ENCODE data around the gene PKN3.
A peak's percentile ranks its signal among the peaks of the same experiment; 100 is the strongest.
"Not testable (repeated sequence)": the region's sequence is repeated elsewhere in the genome, so short reads cannot be mapped to it uniquely, and the experiment has no call there.

PKN3 gene

DNA sequence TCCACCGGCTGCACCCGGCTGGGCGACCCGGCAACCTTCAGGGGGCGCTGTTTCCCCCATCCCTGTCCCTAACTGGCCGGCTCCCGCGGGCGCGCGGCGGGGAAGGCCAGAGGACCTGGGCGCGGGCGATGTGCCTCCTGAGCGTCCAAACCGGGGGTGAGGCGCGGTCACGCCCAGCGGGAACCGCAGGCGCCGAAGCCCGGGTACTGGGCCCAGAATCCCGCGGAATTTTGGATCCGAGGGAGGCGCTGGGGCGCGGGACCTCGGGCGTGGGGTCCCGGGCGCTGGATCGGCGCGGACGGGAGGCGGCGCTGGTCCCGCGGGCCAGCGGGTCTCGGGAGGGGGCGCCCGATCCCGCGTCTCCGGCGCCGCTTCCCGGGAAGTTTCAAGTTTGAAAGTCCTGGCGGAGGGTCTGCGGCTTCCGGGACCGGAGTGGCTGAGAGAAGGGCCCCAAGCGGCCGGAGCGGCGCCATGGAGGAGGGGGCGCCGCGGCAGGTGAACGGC lies at the start of gene PKN3:
Gene PKN3 (plus strand): TSS at position 59 of the 504 bp plus-strand sequence. CDS start 413 bp downstream, at position 472.
- no peaks in the 10 kb centered on the region for H3K27me3 ChIP-seq (ENCODE audit: control insufficient read depth in 1 of 2, insufficient read depth in 2 of 2, low read length in 2 of 2)
- H3K36me3 ChIP-seq (ENCODE audit: control insufficient read depth in 1 of 2, insufficient read depth in 2 of 2, low read length in 2 of 2) = peaks cover under 1 to 4% of the 10 kb centered on the region in 2 donors
- H3K27ac ChIP-seq (ENCODE audit: low read depth, low read length) = peak within 1 kb of the TSS; percentile 56
- peak within 1 kb of the TSS; percentile 75 to 79 for H3K4me3 ChIP-seq (ENCODE audit: low read depth in 1 of 2, low read length in 2 of 2)
- peaks cover 5% of the 10 kb centered on the region in 2 donors for H3K4me1 ChIP-seq (ENCODE audit: control insufficient read depth in 1 of 2, insufficient read depth in 2 of 2, low read length in 2 of 2)
- peak within 1 kb of the TSS; percentile 54 to 63 for H3K9ac ChIP-seq (ENCODE audit: low read depth in 1 of 2, low read length in 2 of 2)
- no peaks in the 10 kb centered on the region for H3K9me3 ChIP-seq (ENCODE audit: control insufficient read depth in 1 of 2, low read length in 2 of 2)

DNA sequence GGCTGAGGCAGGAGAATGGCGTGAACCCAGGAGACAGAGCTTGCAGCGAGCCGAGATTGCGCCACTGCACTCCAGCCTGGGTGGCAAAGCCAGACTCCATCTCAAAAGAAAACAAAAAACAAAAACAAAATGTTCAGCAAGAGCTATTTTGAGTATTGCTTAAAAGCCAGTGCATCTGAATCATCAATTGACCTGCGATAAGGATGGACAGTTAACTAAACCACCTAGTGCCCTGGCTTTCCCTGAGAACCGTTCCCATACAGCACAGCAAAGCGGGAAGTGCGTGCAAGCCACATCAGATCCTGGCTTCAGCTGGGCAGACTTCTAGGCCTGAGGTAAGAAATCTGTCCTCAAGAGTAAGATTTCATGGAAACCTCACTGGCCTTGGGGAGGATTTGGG lies 48.4 kb upstream of the PKN3 start:
- H3K9ac ChIP-seq (ENCODE audit: low read depth in 1 of 2, low read length in 2 of 2) = no peak overlapping the region

DNA sequence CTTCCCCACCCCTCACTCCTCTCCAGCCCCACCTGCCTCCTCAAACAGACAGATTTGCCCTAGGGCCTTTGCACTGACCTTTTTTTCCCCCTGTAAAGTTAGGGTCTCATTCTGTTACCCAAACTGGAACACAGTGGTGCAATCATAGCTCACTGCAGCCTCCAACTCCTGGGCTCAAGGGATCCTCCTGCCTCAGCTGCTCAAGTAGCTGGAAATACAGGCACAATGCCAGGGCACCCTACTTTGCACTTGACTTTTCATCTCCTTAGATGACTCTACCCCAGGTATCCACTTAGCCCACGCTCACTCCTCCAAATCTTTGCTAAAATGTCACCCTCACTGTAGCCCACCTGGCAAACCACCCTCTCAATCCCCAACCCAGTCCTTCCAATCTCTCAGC lies 47.8 kb upstream of the PKN3 start:
- Histone ChIP-seq H3K9ac (ENCODE audit: low read depth in 1 of 2, low read length in 2 of 2) (no peak overlapping the region), H3K4me1 (ENCODE audit: control insufficient read depth in 1 of 2, insufficient read depth in 2 of 2, low read length in 2 of 2) (no peaks in the 10 kb centered on the region), H3K27ac (ENCODE audit: low read depth, low read length) (no peak overlapping the region), H3K36me3 (ENCODE audit: control insufficient read depth in 1 of 2, insufficient read depth in 2 of 2, low read length in 2 of 2) (no peaks in the 10 kb centered on the region), H3K9me3 (ENCODE audit: control insufficient read depth in 1 of 2, low read length in 2 of 2) (no peaks in the 10 kb centered on the region), H3K27me3 (ENCODE audit: control insufficient read depth in 1 of 2, insufficient read depth in 2 of 2, low read length in 2 of 2) (no peaks in the 10 kb centered on the region), H3K4me3 (ENCODE audit: low read depth in 1 of 2, low read length in 2 of 2) (no peak overlapping the region)

More for the DNA sequence above, 48.4 kb upstream of the PKN3 start:
- Histone ChIP-seq H3K4me1 (ENCODE audit: control insufficient read depth in 1 of 2, insufficient read depth in 2 of 2, low read length in 2 of 2) (no peaks in the 10 kb centered on the region), H3K9me3 (ENCODE audit: control insufficient read depth in 1 of 2, low read length in 2 of 2) (no peaks in the 10 kb centered on the region), H3K27ac (ENCODE audit: low read depth, low read length) (no peak overlapping the region), H3K27me3 (ENCODE audit: control insufficient read depth in 1 of 2, insufficient read depth in 2 of 2, low read length in 2 of 2) (no peaks in the 10 kb centered on the region), H3K36me3 (ENCODE audit: control insufficient read depth in 1 of 2, insufficient read depth in 2 of 2, low read length in 2 of 2) (no peaks in the 10 kb centered on the region), H3K4me3 (ENCODE audit: low read depth in 1 of 2, low read length in 2 of 2) (no peak overlapping the region)

DNA sequence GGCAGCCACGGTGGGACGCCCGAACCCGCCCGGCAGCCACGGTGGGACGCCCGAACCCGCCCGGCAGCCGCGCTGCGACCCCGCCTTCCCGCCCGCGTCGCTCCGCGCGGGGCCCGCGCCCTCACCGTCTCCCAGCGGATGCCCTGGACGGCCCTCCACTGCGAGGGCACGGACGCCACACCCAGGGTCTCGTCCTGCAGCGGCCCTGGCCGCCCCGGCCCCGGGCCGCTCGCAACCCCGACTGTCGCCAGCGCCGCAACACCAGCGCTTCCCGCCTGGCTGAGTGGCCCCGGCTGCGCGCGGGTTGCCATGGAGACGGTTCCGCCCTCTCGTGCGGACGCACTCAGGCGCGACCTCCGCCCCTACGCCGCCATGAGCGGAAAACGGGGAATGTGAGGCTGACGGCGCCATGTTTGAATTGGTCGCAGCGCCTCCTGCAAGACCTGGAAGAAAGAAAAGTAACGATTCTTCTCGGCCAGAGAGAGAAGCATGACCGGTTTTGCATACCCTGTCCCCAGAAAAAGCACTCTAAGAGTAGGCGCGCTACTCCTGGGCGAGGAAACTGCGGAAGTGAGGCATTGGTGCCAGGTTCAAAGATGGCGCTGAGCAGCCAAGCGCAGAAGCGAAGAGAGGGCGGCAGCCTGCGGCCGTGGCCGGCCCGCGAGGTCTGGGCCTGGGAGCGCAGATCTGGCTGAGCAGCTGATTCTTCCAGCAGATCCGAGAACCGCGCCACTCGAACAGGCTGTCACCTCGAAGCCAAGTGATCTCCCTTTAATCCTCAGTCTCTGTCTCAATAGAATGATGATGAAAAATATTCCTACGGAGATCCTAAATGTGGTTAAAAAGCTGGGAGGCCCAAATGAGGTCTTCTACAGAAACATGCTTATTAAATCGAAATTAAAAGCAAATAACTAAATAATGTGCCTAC lies 45.6 kb upstream of the PKN3 start, which contains the start of gene DYNC2I2:
Gene DYNC2I2 (minus strand): TSS at position 432 of the 928 bp plus-strand sequence. CDS start 121 bp downstream, at position 311.
- Histone ChIP-seq H3K36me3 (ENCODE audit: control insufficient read depth in 1 of 2, insufficient read depth in 2 of 2, low read length in 2 of 2) (no peaks in the 10 kb centered on the region), H3K27ac (ENCODE audit: low read depth, low read length) (peak within 1 kb of the TSS; percentile 99), H3K4me1 (ENCODE audit: control insufficient read depth in 1 of 2, insufficient read depth in 2 of 2, low read length in 2 of 2) (no peaks in the 10 kb centered on the region), H3K4me3 (ENCODE audit: low read depth in 1 of 2, low read length in 2 of 2) (peak within 1 kb of the TSS; percentile 84 to 85), H3K27me3 (ENCODE audit: control insufficient read depth in 1 of 2, insufficient read depth in 2 of 2, low read length in 2 of 2) (no peaks in the 10 kb centered on the region), H3K9me3 (ENCODE audit: control insufficient read depth in 1 of 2, low read length in 2 of 2) (no peaks in the 10 kb centered on the region), H3K9ac (ENCODE audit: low read depth in 1 of 2, low read length in 2 of 2) (peak within 1 kb of the TSS; percentile 95 to 96)

DNA sequence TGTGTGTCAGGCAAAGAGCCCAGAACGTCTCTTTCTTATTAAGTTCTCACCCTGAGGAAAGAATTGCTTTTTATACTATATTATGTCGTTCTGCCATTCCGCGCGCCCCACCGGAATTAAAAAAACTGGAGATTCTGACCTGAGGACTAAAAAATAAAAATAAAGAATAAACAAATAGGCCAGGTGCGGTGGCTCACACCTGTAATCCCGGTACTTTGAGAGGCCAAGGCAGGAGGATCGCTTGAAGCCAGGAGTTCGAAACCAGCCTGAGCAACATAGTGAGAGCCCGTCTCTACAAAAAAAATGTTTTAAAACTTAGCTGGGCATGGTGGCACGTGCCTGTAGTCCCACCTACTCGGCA lies 45.0 kb upstream of the PKN3 start:
- H3K27ac ChIP-seq (ENCODE audit: low read depth, low read length) = peak overlapping the region; percentile 99
- H3K36me3 ChIP-seq (ENCODE audit: control insufficient read depth in 1 of 2, insufficient read depth in 2 of 2, low read length in 2 of 2) = no peaks in the 10 kb centered on the region
- H3K9ac ChIP-seq (ENCODE audit: low read depth in 1 of 2, low read length in 2 of 2) = peak overlapping the region; percentile 95 to 96
- no peaks in the 10 kb centered on the region for H3K9me3 ChIP-seq (ENCODE audit: control insufficient read depth in 1 of 2, low read length in 2 of 2)
- H3K4me1 ChIP-seq (ENCODE audit: control insufficient read depth in 1 of 2, insufficient read depth in 2 of 2, low read length in 2 of 2) = no peaks in the 10 kb centered on the region
- peak overlapping the region; percentile 84 to 85 for H3K4me3 ChIP-seq (ENCODE audit: low read depth in 1 of 2, low read length in 2 of 2)
- no peaks in the 10 kb centered on the region for H3K27me3 ChIP-seq (ENCODE audit: control insufficient read depth in 1 of 2, insufficient read depth in 2 of 2, low read length in 2 of 2)

DNA sequence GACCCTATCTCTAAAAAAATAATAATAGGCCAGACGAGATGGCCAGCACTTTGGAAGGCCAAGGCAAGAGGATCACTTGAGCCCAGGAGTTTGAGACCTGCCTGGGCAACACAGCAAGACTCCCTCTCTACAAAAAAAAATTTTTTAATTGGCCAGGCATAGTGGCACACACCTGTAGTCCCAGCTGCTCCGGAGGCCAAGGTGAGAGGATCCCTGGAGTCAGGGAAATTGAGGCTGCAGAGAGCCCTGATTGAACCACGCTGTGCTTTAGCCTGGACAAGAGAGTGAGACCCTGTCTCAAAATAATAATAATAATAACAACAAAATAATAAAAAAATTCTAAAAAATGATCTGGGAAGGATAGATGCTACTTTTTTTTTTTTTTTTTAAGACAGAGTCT lies 44.5 kb upstream of the PKN3 start:
- H3K9me3 ChIP-seq (ENCODE audit: control insufficient read depth in 1 of 2, low read length in 2 of 2) = no peaks in the 10 kb centered on the region
- no peaks in the 10 kb centered on the region for H3K36me3 ChIP-seq (ENCODE audit: control insufficient read depth in 1 of 2, insufficient read depth in 2 of 2, low read length in 2 of 2)
- H3K4me3 ChIP-seq (ENCODE audit: low read depth in 1 of 2, low read length in 2 of 2) = no peak overlapping the region
- H3K27me3 ChIP-seq (ENCODE audit: control insufficient read depth in 1 of 2, insufficient read depth in 2 of 2, low read length in 2 of 2) = no peaks in the 10 kb centered on the region
- no peak overlapping the region for H3K9ac ChIP-seq (ENCODE audit: low read depth in 1 of 2, low read length in 2 of 2)
- H3K4me1 ChIP-seq (ENCODE audit: control insufficient read depth in 1 of 2, insufficient read depth in 2 of 2, low read length in 2 of 2) = no peaks in the 10 kb centered on the region
- no peak overlapping the region for H3K27ac ChIP-seq (ENCODE audit: low read depth, low read length)

DNA sequence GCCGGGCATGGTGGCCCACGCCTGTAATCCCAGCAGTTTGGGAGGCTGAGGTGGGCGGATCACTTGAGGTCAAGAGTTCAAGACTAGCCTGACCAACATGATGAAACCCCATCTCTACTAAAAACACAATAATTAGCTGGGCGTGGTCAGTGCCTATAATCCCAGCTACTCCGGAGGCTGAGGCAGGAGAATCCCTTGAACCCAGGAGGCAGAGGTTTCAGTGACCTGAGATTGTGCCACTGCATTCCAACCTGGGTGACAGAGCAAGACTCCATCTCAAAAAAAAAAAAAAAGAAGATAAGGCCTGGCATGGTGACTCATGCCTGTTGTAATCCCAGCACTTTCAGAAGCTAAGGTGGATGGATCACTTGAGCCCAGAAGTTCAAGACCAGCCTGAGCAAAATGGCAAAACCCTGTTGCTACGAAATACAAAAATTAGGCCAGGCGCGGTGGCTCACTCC lies 35.8 kb upstream of the PKN3 start:
- not testable (repeated sequence) for H3K27ac ChIP-seq (ENCODE audit: low read depth, low read length); H3K4me3 ChIP-seq (ENCODE audit: low read depth in 1 of 2, low read length in 2 of 2); H3K36me3 ChIP-seq (ENCODE audit: control insufficient read depth in 1 of 2, insufficient read depth in 2 of 2, low read length in 2 of 2); H3K9me3 ChIP-seq (ENCODE audit: control insufficient read depth in 1 of 2, low read length in 2 of 2); H3K9ac ChIP-seq (ENCODE audit: low read depth in 1 of 2, low read length in 2 of 2); H3K27me3 ChIP-seq (ENCODE audit: control insufficient read depth in 1 of 2, insufficient read depth in 2 of 2, low read length in 2 of 2); H3K4me1 ChIP-seq (ENCODE audit: control insufficient read depth in 1 of 2, insufficient read depth in 2 of 2, low read length in 2 of 2)

DNA sequence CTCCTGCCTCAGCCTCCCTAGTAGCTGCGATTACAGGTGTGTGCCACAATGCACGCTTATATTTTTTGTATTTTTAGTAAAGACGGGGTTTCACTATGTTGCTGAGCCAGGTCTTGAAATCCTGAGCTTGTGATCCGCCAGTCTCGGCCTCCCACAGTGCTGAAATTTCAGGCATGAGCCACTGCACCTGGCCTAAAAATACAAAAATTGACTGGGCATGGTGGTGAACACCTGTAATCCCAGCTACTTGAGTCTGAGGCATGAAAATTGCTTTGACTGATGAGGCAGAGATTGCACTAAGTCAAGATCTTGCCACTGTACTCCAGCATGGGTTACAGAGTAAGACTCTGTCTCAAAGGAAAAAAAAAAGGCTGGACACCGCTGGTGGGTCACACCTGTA lies 32.5 kb upstream of the PKN3 start:
- no peaks in the 10 kb centered on the region for H3K9me3 ChIP-seq (ENCODE audit: control insufficient read depth in 1 of 2, low read length in 2 of 2)
- no peak overlapping the region for H3K4me3 ChIP-seq (ENCODE audit: low read depth in 1 of 2, low read length in 2 of 2)

DNA sequence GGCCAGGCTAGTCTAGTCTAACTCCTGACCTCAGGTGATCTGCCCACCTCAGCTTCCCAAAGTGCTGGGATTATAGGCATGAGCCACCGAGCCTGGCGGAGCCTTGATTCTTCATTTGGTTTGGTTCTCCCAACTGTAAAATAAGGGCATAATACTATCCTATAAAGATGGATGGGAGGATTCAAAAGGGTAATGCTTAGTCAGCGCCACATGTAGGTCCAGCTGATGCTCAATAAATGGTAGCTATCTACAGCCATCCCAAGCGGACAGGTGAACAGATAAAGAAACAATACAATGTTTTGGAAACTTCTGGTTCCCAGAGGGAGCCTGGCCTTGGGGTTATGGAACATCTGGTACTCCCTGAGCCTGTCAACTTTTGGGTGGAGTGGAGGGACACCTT lies 26.9 kb upstream of the PKN3 start:
- Histone ChIP-seq H3K4me1 (ENCODE audit: control insufficient read depth in 1 of 2, insufficient read depth in 2 of 2, low read length in 2 of 2) (peaks cover 0 to 3% of the 10 kb centered on the region in 2 donors), H3K27me3 (ENCODE audit: control insufficient read depth in 1 of 2, insufficient read depth in 2 of 2, low read length in 2 of 2) (no peaks in the 10 kb centered on the region), H3K36me3 (ENCODE audit: control insufficient read depth in 1 of 2, insufficient read depth in 2 of 2, low read length in 2 of 2) (no peaks in the 10 kb centered on the region), H3K4me3 (ENCODE audit: low read depth in 1 of 2, low read length in 2 of 2) (no peak overlapping the region), H3K9ac (ENCODE audit: low read depth in 1 of 2, low read length in 2 of 2) (no peak overlapping the region), H3K9me3 (ENCODE audit: control insufficient read depth in 1 of 2, low read length in 2 of 2) (no peaks in the 10 kb centered on the region), H3K27ac (ENCODE audit: low read depth, low read length) (no peak overlapping the region)

More for the DNA sequence above, 32.5 kb upstream of the PKN3 start:
- Histone ChIP-seq H3K36me3 (ENCODE audit: control insufficient read depth in 1 of 2, insufficient read depth in 2 of 2, low read length in 2 of 2) (no peaks in the 10 kb centered on the region), H3K4me1 (ENCODE audit: control insufficient read depth in 1 of 2, insufficient read depth in 2 of 2, low read length in 2 of 2) (no peaks in the 10 kb centered on the region), H3K9ac (ENCODE audit: low read depth in 1 of 2, low read length in 2 of 2) (no peak overlapping the region), H3K27me3 (ENCODE audit: control insufficient read depth in 1 of 2, insufficient read depth in 2 of 2, low read length in 2 of 2) (no peaks in the 10 kb centered on the region), H3K27ac (ENCODE audit: low read depth, low read length) (no peak overlapping the region)

DNA sequence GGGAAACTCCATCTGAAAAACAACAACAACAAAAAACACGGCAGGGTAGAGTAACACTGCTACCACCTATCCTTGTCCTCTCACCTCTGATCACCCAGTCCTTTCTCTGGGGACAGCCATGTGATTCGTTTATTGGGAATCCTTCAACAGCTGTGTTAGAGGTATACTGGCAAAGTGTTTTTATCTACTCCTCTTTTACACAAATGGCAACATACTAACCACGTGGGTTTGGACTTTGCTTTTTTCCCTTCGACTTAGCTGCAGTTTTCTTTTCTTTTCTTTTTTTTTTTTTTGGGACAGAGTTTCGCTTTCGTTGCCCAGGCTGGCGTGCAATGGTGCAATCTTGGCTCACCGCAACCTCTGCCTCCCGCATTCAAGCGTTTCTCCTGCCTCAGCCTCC lies 24.5 kb upstream of the PKN3 start:
- Histone ChIP-seq H3K27ac (ENCODE audit: low read depth, low read length) (no peak overlapping the region), H3K9me3 (ENCODE audit: control insufficient read depth in 1 of 2, low read length in 2 of 2) (no peaks in the 10 kb centered on the region), H3K36me3 (ENCODE audit: control insufficient read depth in 1 of 2, insufficient read depth in 2 of 2, low read length in 2 of 2) (no peaks in the 10 kb centered on the region), H3K4me1 (ENCODE audit: control insufficient read depth in 1 of 2, insufficient read depth in 2 of 2, low read length in 2 of 2) (peaks cover 0 to 3% of the 10 kb centered on the region in 2 donors), H3K4me3 (ENCODE audit: low read depth in 1 of 2, low read length in 2 of 2) (peak overlapping the region in 1 of 2 donors; percentile 59), H3K27me3 (ENCODE audit: control insufficient read depth in 1 of 2, insufficient read depth in 2 of 2, low read length in 2 of 2) (no peaks in the 10 kb centered on the region), H3K9ac (ENCODE audit: low read depth in 1 of 2, low read length in 2 of 2) (no peak overlapping the region)
